Activated CD4-positive, CD25-positive, alpha-beta regulatory T cell treated with anti-CD3 and anti-CD28 coated beads, Interleukin-2, amount 50 U/mL, for 16 hours (primary cell): Measurements from ENCODE around the gene SMIM32.

ENCODE experiments used
- DNase-seq: peaks from one replicate; pipeline ENCODE4 v3.0.0-alpha.2; 2020; ENCODE audit warnings: low read depth, low spot score

SMIM32 gene

GRCh38 chr5:136192526-136193321, at the start of gene SMIM32:
TSS of gene SMIM32 (minus strand) at chr5:136193162. CDS start at chr5:136192524, 638 bp downstream.
- DNase-seq: no peak

- DNase-seq: no peak
These were observed 49.6 kb upstream of the SMIM32 start for GRCh38 chr5:136242611-136243010.

GRCh38 chr5:136242136-136242535, 49.2 kb upstream of the SMIM32 start:
- DNase-seq: no peak

- no peak for DNase-seq
These were observed 47.9 kb upstream of the SMIM32 start for GRCh38 chr5:136240894-136241293.

- DNase-seq: no peak
These were observed 43.6 kb upstream of the SMIM32 start for GRCh38 chr5:136236479-136237083.

GRCh38 chr5:136235321-136235720, 42.4 kb upstream of the SMIM32 start:
- DNase-seq: no peak

GRCh38 chr5:136232316-136232715, 39.4 kb upstream of the SMIM32 start:
- DNase-seq: no peak

GRCh38 chr5:136230176-136230575, 37.2 kb upstream of the SMIM32 start:
- DNase-seq: no peak

- DNase-seq: no peak
These were observed 35.3 kb upstream of the SMIM32 start for GRCh38 chr5:136228136-136228757.

GRCh38 chr5:136226401-136226800, 33.4 kb upstream of the SMIM32 start:
- no peak for DNase-seq

- DNase-seq: no peak
These were observed 32.8 kb upstream of the SMIM32 start for GRCh38 chr5:136225796-136226195.

- DNase-seq: no peak
These were observed 29.7 kb upstream of the SMIM32 start for GRCh38 chr5:136222580-136223235.

GRCh38 chr5:136221340-136221739, 28.4 kb upstream of the SMIM32 start:
- DNase-seq: no peak

GRCh38 chr5:136216230-136216629, 23.3 kb upstream of the SMIM32 start:
- no peak for DNase-seq

GRCh38 chr5:136215812-136216211, 22.9 kb upstream of the SMIM32 start:
- DNase-seq: no peak

- DNase-seq: no peak
These were observed 21.0 kb upstream of the SMIM32 start for GRCh38 chr5:136213919-136214493.

GRCh38 chr5:136212252-136212721, 19.3 kb upstream of the SMIM32 start:
- DNase-seq: no peak

- DNase-seq: no peak
These were observed 18.5 kb upstream of the SMIM32 start for GRCh38 chr5:136211282-136212040.

- no peak for DNase-seq
These were observed 17.3 kb upstream of the SMIM32 start for GRCh38 chr5:136210259-136210658.

- no peak for DNase-seq
These were observed 16.5 kb upstream of the SMIM32 start for GRCh38 chr5:136209346-136209910.

- DNase-seq: no peak
These were observed 16.0 kb upstream of the SMIM32 start for GRCh38 chr5:136208916-136209315.
